Mucosa of gallbladder (tissue), 1 donor: ENCODE data around the gene LRRC49. TPM values are rescaled to one million over a fixed set of nuclear protein-coding genes. Genes with fewer than 3 reads are reported as not detected.

ENCODE experiments used
- DNase-seq: peaks from one replicate; pipeline ENCODE4 v3.0.0-alpha.2; 2020; ENCODE audit warnings: low spot score
- total RNA-seq: library from RNA; stranded (reverse); gene quantifications from one replicate; pipeline ENCODE4 v1.2.1, GENCODE V29; 2021
- donor health status: DM: no; HTN: no; CAD: no.

The LRRC49 gene
- total RNA-seq, 1 donor from 2014 or later = 9.8 TPM

- no peak for DNase-seq
Observed at GRCh38 chr15:71052356-71052755, 159.7 kb downstream of the LRRC49 start.

GRCh38 chr15:71054286-71054952, 161.8 kb downstream of the LRRC49 start:
- DNase-seq = no peak

- no peak for DNase-seq
Observed at GRCh38 chr15:71055461-71055860, 162.8 kb downstream of the LRRC49 start.

GRCh38 chr15:71056111-71056510, 163.5 kb downstream of the LRRC49 start:
- DNase-seq = no peak

GRCh38 chr15:71057143-71057542, 164.5 kb downstream of the LRRC49 start:
- DNase-seq = no peak

- no peak for DNase-seq
Observed at GRCh38 chr15:71057581-71057980, 165.0 kb downstream of the LRRC49 start.

GRCh38 chr15:71060983-71061382, 168.4 kb downstream of the LRRC49 start:
- DNase-seq = no peak

- peak; percentile 22 for DNase-seq
Observed at GRCh38 chr15:71066983-71067382, 174.4 kb downstream of the LRRC49 start.

GRCh38 chr15:71069693-71070092, 177.1 kb downstream of the LRRC49 start:
- DNase-seq = no peak

- no peak for DNase-seq
Observed at GRCh38 chr15:71071529-71071928, 178.9 kb downstream of the LRRC49 start.

GRCh38 chr15:71072423-71072822, 179.8 kb downstream of the LRRC49 start:
- DNase-seq = no peak

GRCh38 chr15:71078506-71079207, 186.0 kb downstream of the LRRC49 start:
- no peak for DNase-seq

GRCh38 chr15:71079208-71080044, 186.8 kb downstream of the LRRC49 start:
- no peak for DNase-seq

- no peak for DNase-seq
Observed at GRCh38 chr15:71080166-71080565, 187.5 kb downstream of the LRRC49 start.

- no peak for DNase-seq
Observed at GRCh38 chr15:71080705-71081104, 188.1 kb downstream of the LRRC49 start.

- no peak for DNase-seq
Observed at GRCh38 chr15:71082803-71083202, 190.2 kb downstream of the LRRC49 start.

GRCh38 chr15:71083349-71083748, 190.7 kb downstream of the LRRC49 start:
- DNase-seq = no peak

GRCh38 chr15:71084264-71084663, 191.6 kb downstream of the LRRC49 start:
- DNase-seq = no peak

GRCh38 chr15:71085809-71086208, 193.2 kb downstream of the LRRC49 start:
- no peak for DNase-seq

GRCh38 chr15:71088155-71088554, 195.5 kb downstream of the LRRC49 start:
- no peak for DNase-seq

- DNase-seq = no peak
Observed at GRCh38 chr15:71088683-71089082, 196.1 kb downstream of the LRRC49 start.

GRCh38 chr15:71089801-71090200, 197.2 kb downstream of the LRRC49 start:
- no peak for DNase-seq

- DNase-seq = no peak
Observed at GRCh38 chr15:71091601-71092000, 199.0 kb downstream of the LRRC49 start.
